Activated naive CD8-positive, alpha-beta T cell treated with anti-CD3 and anti-CD28 coated beads, Interleukin-2, amount 50 U/mL, for 16 hours (primary cell): ENCODE results near the gene SYP.

Experiments used
- DNase-seq: peaks from one replicate; pipeline ENCODE4 v3.0.0-alpha.2; 2020; ENCODE audit warnings: low read depth, low spot score

SYP gene

DNA sequence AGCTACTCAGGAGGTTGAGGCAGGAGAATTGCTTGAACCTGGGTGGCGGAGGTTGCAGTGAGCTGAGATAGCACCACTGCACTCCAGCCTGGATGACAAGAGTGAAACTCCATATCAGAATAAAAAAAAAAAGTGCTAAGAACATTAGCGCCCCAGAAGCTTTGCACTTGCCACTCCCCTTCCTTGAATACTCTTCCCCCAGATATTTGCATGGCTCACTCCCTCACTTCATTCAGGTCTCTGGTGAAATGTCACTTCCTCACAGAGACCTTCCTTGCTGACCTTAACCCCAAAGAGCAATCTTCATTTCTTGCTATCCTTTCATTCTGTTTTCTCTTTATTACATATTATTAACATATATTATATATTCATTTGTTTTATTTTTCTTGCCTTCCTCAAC is 21.9 kb upstream of the SYP start:
- no peak for DNase-seq

DNA sequence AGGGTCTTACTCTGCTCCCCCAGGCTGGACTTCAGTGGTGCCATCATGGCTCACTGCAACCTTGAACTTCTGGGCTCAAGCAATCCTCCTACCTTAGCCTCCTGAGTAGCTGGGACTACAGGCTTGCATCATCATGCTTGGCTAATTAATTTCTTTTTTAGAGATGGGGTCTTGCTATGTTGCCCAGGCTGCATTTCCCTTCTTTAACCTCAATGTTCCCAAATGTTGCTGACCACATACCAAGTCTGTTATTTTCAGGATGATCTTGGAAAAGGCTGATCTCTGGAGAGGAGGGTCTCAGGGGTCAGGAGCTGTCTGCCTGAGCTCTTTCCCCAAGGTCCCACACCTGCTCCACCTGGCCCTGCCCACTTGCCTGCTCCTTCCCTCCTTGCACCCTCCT is 20.1 kb upstream of the SYP start:
- no peak for DNase-seq

DNA sequence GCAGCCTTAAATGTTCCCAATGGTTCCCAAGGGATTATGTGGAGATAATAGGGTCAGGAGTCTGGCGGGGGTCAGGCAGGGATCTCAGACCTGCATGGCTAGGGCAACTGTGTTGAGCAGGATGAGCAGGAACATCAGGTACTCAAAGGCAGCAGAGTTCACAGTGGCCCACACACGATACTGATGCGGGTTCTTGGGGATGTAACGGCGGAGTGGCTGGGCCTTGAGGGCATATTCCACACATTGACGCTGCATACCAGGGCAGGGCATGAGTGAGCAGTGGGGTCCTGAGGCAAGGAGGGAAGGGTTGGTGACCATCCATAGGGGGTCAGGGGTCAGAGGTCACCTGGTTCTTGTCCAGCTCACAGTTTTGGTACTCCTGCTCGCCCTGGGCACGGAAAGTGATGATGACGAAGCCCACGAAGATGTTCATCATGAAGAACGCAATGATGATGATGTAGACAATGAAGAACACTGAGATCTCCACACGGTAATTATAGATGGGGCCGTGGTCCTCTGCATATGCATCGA is 15.1 kb upstream of the SYP start:
- DNase-seq = no peak

DNA sequence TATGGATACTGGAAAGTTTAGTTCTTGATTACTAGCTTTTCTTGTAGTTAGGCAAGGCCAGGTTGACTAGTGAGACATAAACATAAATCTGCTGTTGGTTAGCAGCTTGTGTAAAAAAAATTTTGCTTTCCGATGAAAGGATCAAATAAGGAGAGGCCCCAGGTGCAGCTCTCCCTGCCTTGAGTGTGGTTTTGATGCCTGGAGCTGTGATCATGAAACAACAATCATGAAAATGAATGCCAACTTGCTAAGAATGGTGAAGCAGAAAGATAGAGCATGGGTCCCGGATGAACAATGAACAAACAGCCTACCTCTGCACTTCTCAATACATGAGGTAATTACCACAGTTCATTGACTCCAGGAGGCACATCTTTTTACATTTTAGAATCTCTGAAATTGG is 14.4 kb upstream of the SYP start:
- DNase-seq = no peak

DNA sequence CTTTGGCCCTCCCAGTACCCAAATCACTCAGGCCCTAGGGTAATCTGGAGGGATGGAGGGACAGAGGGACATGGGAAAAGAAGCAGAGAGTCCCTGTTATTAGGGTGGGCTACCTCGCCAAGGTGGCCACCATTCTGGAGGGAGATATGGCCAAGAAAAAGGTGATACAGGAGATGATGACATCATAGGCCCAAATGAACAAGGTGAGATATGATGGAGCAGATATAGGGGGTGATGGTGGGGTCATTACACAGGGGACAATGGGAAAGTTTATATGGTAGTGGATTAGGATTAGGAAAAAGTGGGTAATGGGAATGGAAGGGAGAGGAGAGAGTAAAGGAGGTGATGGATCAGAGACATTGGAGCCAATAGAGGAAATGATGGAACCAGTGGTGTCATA is 12.9 kb upstream of the SYP start:
- DNase-seq = no peak

DNA sequence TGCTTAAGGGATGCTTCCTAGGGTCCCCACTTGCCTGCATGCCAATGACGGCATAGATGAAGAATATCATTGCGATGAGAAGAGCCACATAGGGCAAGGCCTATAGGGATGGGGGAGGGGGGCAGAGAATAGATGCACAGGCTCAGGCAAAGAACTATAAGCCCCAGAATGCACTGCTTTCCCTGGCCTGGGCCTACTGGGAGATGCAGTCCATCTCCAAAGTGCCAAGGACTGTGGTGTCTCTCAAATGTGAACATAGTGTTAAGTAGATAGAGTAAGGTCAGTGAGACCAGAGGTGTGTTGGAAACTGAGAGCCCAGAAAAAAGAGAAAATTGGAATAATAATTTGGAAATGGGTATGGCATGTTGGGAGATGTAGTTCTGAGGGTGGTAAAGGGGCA is 12.2 kb upstream of the SYP start:
- DNase-seq = no peak

DNA sequence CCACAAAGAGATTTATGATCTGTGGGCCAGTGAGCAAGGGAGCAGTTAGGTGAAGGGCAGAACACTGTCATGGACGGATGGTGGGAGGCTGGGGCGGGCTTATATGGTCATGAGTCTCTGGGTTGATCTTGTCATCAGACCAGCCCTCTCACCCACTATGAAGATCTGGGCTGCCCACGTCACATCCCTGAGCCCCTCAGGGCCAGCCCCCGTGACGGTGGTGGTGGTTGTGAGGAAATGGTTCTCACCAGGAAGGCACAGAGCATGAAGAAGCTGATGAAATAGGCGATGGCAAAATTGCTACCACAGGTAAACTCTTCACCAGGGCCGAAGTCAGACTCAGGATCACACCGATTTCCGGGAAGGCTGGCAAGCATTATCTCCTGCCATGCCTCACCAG is 11.1 kb upstream of the SYP start:
- DNase-seq = no peak

DNA sequence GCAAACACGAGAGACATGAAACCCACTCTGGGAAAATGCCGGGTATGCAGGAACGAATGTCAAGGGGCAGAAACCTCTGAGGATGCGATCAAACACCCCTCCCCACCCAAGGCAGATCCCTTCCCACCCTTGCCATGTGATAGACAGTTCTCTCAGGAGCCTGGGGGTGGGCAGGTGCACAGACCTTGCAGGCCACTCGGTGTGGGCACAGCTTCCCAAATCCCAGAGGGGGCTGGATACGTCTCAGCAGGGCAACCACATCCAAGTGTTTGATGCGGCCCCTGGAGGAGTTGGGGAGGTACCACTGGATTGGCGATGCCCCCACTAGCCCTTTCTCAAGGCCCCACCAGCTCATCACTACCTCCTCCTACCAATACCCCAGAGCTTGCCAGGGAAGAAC is 10.4 kb upstream of the SYP start:
- no peak for DNase-seq

DNA sequence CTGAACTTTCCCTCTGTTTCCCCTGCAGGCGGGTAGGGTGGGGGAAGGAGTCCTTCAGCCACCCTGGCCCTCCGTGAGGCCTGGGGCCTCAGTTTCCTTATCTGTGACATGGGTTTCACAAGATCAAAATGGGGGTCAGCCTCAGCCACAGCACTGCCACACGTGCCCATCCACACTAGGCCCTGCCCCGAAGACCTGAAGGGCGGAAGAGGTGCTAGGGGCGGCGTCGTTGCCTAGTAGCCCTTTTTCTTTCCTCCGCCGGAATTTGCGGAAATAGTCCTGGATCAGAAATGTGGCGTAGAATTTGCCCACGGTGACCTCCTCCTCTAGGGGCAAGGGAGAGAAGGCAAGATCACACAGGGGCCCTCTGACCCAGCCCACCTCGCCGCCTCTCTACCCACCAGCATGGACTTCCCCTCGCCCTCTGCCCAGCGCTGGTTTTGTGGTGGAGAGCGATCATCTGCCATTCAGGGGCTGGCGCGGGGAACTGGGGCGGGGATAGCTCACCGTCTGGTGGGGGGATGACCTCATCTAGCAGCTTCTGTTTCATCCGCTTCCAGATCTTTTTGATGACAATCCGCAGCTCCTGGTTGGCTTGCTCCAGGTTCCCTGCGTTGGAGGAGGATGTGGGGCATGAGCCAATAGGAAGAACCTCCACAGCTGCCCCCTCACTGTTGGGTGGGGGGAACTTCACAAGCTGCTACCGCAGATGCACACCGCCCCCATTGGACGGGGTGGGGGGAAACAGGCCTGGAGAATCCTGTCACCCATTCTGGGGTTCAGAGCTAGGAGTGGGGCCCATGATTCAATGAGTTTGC is 9.7 kb upstream of the SYP start:
- no peak for DNase-seq

DNA sequence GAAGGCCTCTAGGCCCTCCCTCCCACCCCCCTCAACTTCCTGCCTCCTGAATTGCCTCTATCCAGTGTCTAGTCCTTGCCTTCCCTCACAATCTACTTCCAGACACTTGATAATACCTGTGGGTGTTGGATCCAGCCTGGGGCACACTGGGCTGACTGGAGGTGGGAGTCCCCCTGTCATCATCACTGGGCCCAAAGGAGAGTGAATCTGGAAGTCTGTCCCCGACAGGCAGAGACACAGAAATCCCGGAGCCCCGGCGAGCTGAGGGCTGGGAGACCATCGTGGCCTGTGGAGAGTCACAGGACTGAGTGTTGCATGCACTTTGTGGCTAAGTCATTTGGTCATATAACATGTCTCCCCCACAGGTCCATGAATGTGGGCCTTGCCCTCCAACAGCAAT is 8.4 kb upstream of the SYP start:
- no peak for DNase-seq

DNA sequence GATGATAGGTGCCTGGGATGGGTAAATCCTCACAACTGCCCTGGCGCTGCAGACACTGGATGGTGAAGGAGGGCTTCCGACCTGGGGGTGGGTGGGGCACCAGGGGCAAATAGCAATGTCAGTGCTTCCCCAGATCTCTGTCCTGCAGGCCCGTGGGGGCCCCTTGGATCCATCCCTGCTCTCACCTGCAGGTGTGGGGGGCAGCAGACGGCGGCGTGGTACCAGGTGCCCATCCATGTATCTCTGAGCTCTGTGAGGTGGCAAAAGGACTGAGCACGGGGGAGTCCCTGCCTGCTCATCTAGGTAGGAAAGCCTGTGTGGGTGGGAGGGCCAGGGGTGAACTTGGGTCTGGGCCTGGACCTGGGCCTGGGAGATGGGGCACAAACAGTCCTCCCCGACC is 6.5 kb upstream of the SYP start:
- DNase-seq = no peak

DNA sequence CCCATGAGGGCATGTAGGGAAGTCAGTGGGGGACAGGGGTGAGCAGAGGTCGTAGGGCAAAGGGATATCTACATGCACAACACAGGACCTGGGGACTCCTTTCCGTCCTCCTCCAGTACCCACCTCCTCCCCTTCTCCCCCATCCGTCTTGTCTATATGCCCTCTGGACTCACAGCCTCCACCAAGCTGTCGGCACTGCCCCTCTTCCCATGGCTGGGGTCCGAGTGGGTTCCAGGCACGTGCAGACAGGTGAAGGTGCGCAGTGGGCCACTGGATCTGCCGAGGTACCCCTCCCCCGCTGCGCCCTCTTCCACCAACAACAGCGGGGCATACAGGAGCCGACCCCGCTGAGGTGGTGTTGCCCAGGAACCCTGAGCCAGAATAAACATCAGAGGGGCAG is 5.5 kb upstream of the SYP start:
- no peak for DNase-seq

DNA sequence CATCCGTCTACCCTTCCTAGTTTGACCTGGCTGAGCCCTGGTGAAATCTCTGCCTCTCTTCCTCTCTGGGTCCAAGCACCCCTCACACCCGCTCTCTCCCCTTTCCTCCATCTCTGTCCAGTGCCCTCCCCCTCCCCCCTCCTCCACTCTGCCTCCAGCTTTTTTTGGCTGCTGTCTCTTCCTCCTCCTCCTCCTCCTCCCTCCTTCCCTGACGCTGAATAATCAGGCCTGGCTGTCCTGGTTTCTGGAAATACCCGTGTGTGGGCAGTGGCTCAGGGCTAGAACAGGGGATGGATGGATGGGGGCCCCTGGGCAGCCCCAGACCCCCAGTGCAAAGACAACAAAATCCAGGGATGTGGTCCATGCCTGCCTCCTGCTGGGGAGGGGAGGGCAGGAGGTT is 4.7 kb upstream of the SYP start:
- DNase-seq = no peak

DNA sequence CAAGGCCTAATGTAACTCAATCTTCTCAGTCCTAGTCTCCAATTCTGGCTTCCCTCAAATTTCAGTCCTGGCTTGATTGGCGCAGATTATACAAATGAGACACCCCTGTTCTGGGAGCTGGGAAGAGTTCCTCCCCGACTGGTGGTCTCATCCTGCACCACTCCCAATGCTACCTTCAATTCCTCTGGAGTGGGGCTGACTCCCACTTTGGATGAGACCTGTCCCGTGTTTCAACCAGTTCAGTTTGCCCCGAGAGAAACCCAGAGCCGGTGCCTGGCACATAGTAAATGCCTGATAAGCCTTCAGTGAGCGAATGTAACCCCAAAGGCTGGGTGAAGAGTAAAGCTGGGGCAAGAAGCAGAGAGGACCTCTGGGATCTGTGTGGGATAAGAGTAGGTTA is 4.0 kb upstream of the SYP start:
- no peak for DNase-seq

DNA sequence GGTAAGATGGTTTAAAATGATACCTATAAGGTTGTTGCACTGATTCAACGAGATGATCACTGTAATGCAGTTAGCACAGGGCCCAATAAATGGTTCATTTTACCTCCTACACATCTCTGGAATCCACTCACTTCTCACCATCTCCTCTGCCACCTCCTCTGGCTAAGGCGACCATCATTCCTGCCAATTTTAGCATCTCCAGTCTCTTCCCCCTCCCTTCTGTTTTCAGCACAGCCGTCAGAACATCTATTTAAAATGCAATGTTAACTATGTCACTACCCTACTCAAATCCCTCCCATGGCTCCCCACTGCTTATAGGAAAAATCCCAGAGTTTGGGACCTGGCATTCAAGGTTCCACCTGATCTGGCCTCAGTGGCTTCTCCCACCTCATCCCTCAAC is 3.5 kb upstream of the SYP start:
- no peak for DNase-seq

DNA sequence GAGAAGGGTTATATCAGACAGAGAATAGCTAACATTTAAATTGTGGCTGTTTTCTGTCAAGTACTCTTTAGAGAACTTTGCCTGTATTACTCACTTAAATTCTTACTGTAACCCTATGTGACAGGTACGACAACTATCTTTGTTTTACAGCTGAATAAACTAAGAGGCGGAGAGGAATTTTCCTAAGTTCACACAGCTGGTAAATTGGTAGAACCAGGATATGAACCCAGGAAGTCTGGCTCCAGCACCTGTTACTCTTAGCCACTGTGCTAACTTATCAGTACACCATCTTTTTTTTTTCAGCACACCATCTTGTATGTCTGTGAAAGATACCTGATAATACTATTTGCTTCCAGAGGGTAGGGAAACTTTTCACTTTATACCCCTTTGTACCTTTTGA is 2.0 kb upstream of the SYP start:
- no peak for DNase-seq

DNA sequence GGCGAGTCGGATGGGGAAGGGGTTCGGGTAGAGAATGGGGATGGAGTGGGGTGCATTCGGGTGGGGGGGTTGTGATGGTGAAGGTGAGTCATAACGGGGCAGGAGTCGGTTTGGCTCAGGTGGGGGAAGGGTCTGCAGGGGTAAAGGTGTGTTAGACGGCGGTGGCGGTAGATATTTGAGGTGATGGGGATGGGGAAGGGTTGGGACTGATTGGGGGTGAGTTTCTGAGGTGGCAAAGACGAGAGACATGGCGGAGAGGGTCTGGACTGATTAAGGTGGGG is 738 bp downstream of the SYP start:
- DNase-seq = no peak

DNA sequence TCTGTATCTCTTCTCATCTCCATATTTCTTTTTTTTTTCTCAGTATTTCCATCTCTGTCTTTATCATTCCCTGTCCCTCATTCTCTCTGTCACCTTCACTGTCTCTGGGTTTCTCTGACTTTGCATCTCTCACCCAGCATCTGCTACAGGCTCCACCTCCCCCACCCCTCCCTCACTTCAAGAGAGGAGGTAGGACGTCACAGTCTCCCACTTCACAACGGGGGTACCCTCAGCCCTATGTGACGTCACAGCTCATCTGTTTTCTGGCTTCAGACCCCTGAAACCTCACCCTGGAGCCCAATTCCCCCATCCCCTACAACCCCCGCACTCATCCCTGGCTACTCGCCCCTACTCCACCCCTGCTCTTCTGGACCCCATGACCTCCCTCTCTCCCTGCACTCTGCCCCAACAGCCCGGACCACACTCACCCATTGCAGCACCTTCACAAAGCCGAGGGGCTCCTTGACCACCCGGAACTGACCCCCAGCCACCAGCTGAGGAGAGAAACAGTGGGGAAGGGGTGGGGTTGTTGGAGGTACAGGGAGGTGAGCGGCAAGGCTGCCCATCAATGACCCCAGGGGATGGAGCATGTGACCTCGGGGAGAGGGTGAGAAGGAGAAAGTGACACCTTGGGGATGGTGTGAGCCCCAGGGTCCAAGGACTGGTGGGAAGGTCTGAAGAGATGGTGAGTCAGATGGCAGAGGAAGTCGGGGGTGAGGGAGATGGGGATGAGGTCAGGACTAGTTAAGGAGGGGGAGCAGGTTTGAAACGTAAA is 1.3 kb downstream of the SYP start:
- no peak for DNase-seq

DNA sequence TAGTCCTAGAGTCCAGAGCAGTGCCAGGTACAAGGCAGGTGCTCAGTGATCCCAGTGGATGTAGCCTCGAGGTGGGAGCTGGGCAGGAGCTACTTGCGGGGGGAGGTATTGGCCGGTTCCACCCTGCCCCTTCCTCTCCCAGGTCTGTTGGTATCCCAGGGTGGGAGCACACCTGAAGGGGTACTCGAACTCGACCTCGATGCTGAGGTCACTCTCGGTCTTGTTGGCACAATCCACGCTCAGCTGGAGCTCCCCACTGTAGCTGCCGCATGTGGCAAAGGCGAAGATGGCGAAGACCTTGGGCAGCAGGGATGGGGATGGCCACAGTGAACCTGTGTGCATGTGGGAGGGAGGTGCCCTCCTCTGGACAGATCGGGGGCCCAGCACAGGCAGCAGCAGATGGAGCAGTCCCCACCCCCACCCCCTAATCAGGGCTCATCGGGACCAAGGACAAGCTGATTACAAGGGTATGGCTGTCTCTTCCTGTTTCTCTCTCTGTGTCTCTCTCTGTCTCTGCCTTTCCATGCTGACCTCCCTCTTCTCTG is 2.4 kb downstream of the SYP start:
- DNase-seq = no peak

DNA sequence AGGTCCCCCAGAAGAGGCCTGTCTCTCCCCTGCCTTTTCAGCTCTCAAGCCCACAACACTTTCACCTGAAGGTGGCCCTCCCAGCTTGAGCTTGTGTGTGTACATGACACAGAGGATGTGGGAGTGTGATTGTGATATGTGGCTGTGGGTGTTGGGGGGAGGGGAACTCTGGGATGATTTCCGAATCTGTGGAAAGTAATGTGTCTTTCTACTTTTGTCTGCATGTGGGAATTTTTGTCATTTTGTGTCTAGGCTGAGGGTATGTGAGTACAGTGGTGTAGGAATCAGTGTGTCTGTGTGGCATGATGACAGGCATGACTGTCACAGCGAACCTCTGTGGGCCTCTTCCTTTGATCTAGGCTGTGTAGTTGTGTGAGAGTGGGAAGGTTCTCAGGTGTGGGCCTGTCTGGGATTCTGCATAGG is 6.4 kb downstream of the SYP start:
- DNase-seq = no peak

DNA sequence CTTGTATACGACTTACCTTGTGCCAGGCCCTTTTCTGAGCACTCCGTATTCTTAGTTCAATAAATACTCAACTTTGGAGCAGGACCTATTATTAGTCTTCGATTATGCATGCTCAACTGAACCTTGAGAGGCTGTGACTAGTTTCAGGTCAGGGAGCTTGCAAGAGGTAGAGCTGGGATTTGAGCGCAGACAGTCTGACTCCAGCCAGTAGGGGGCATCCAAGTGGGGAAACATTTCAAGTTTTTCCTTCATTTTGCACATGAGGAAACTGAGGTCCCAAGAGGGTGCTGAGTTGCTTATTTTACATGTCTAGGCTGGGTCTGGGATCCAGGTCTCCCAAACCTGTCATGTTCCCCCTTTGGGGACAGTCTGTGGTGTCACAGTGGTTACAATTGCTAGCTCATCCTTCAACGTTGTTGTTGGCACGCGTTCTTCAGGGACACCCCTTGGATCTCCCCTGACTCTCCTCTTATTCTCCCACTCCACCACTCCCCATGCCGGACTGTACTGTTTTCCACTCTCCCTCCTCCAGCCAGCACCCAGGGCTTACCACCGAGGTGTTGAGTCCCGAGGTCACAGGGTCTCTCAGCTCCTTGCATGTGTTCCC is 7.2 kb downstream of the SYP start:
- DNase-seq = no peak

DNA sequence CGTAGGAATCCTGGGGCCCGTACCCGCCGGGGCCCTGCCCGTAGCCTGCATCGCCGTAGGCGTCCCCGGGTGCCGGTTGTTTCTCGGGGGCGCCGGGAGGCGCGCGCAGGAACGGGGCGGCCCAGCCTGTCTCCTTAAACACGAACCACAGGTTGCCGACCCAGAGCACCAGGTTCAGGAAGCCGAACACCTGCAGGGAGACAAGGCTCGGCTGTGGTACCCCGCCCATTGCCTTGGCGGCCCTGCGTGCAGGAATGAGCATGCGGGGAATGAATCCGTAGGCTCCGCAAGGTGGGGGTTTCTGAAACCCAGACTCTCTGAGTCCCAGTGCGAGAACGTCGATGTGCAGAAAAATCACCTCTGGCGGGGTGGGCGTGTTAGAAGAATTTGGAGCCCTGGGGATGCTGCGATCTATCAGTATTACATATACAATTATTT is 8.4 kb downstream of the SYP start:
- no peak for DNase-seq
